Stimulated activated CD4-positive, alpha-beta T cell treated with anti-CD3 and anti-CD28 coated beads, Interleukin-2, amount 100 ng/mL, for 48 hours (primary cell): ENCODE data around the gene CCDC138.

Experiments used
- DNase-seq, 2 donors: peaks; one replicate each; pipeline ENCODE4 v3.0.0-alpha.2; 2020

CCDC138 gene

DNA sequence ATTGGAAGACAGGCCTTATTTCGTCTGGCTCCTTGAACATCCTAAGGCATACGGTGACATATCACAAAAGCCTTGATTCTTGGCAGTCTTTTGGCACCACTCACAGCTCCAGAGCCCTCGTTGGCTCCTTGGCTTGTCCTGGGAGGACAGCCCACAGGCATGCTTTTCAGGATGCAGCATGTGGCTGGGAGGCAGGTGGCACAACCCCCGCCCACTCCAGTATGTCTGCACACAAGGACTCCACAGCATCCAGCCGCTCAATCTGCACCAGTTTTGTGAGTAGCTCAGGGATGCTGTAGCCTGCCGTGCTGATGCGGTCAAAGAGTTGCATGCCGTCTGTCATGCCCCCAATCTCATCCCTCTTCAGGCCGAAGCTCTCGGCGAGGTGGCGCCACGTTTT, 110.2 kb downstream of the CCDC138 start:
- no peak for DNase-seq

DNA sequence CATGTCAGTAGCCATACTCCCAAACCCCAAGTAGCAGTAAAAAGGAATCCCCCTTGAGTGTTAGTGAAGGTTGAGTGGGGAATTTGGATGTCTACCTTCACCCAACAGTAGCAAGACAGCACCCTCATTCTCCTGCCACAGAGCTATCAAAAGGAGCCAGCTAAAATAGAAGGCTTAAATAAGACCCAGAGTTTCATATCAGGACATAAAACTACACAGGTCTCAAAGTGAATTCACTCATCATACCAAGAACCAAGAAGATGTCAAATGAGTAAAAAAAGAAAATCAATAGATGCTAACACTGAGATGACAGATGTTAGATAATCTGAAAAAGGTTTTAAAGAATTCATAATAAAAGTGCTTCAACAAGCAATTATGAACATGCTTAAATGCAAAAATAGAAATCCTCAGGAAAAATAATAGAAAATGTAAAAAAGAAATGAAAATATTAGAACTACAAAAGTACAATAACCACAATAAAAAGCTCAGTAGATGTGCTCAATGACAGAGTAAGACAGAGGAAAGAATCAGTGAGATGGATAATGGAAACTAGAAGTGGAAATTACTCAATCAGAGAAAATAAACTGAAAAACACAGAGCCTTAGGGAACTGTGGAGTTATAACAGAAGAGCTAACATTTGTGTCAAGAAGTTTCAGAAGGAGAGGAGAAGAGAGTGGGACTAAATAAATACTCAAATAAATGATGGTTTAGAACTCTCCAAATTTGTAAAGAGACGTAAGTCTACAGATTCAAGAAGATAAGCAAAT, 111.9 kb downstream of the CCDC138 start:
- DNase-seq, result no peak

DNA sequence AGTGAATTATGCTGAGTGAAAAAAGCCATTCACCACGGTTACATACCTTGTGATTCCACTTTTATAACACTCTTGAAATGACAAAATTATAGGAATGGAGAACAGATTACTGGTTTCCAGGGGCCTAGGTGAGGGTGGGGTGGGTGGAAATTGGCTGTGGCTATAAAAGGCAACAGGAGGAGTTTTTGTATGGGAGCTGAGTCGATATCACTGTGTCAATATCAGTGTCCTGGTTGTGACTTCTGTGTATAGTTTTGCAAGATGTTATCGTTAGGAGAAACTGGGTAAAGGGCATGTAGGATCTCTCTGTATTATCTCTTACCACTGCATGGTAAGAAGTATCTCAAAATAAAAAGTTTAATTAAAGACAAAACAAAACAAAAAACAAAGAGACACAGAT, 118.1 kb downstream of the CCDC138 start:
- no peak for DNase-seq

DNA sequence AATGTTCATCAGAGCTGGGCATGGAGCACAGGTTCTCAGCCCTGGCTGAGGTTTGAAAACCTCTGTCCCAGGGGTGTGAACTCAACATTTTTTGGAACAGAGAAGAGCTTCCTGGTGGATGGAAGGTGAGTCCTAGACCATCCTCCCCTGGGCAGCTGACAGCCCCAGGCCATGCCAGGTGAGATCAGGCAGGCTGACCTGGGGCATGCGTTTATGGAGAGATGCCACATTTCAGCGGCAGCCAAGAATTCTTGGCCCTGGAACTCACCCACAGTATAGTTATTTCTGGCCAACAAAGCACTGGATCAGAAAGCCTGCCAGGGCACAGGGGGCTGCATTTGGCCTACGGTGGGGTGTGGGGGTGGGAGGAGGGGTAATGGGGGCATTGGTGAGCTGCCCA, 118.6 kb downstream of the CCDC138 start:
- no peak for DNase-seq

DNA sequence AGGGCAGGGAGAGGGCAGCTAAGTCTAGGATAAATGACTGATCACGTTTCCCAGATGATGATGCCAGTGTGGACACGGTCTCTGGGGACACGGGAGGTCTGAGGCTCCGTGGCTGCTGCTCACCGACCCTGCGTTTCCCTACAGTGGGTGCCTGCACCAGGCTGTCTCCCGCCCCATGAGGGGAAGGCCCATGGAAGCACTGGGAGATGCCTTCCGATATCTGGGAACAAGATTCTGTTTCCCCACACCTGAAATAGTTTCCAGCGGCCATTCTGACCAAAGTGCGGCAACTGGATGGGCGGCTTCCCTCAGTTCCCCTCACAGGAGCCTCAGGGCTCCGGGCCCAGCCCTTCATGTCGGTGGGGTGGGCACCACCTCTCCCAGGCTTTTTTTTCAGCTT, 119.3 kb downstream of the CCDC138 start:
- no peak for DNase-seq

DNA sequence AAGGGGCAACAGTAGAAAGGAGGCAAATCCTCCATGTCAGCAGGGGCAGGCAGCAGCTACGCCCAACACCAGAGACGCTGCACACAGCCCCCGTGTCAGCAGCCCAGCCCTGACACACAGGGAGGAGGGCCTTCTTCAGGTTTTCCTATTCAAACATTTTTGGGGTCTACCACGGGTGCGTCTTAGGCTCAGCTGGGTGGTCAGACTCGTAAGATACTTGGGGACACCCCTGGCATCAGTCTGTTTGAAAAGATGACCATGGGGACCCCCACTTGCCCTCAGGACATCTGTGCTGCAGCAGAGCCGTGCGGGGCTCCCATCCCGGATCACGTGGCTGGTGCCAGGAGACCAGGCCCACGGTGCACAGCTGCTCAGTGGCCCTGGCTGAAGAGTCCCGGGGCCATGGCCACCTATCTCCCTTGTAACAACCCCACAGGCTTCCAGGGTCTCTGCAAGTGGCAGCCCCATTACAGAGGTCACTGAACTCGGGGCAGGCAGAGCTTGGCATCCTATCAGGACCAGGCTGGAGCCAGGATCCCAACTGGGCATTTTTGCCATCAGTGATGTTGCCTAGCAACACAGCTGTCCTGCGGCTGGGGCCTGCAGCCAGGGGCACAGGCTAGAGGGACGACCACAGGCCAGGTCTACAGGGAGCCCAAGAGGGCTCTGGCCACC, 120.0 kb downstream of the CCDC138 start:
- no peak for DNase-seq

DNA sequence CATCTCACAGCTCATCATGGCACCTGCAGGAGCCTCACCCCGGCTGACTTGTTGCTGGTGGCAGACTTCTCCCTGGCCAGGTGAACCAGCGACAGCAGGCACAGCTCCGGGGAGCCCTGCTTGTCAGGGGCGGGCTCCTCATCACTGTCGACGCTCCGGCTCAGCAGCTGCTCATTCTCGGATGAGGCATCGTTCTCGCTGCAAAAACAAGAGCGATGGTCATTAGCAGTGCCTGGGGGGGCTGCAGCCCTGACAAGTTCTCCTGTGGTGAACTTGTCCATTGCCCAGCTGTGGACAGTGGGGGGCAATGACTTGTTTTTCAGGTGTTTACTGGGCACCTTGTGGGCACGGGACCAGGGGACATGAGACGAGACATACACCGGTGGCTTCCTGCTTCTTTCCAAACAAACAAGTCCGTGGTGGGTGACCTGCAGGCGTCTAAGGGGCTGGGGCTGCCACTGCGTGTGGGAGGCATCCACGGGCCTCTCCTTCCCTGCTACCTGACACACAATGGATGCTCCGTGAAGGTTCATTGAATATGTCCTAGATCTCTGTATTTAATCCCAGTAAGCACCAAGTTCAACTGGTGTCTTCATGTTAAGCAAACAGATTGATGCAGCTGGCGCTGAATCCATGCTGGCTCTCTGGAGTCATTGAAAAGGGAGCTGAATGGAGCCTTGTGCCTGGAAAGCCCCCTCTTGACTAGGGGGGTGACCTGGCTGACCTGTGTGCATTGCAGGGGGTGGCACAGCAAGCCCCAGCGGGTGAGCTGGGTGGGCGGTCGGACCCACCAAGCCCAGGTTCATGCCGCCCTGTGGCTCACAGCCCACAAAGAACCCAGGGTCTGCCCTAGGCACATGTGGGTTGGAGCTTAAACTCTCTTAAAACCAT, 121.5 kb downstream of the CCDC138 start:
- no peak for DNase-seq

DNA sequence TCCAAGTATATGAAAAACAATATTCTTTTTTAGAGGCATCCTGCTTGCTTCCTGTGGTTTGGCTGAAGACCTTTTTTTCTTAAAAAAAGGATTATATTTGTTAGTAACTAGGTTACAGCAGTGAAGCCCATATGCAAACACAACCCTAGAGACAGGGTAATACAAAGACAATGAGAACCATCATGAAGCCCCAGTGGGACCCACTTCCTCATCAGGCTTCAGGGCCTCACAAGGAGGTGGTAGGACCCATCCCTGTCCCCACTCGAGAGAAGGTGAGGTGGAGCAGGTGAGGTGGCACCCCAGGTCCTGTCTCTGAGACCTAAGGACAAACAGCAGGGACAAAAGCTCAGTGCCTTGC, 122.1 kb downstream of the CCDC138 start:
- DNase-seq, result no peak

DNA sequence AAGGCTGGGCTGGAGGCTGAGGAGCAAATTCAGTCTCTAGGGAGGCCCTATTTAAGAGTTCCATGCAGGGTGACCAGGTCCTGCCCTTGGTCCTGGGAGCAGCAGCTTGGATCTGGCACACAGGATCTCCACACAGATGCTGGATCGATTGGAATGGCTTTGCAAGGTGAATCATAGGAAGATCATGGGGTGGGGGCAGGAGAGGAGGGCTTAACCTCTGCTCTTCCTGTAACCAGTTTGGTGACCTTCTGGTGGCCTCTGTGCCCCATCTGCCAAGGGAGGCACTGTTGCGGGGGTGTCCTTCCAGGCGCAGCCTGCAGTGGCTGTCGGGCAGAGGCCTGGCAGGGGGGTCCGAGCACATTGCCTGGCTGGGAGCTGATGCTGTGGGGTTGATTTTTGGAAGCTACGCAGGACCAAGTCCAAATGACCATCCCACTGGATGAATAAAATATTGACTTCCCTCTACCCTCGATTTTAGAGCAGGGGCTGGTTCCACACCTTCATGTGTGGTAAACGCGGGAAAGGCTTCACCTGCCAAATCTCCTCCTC, 122.8 kb downstream of the CCDC138 start:
- DNase-seq, result no peak

DNA sequence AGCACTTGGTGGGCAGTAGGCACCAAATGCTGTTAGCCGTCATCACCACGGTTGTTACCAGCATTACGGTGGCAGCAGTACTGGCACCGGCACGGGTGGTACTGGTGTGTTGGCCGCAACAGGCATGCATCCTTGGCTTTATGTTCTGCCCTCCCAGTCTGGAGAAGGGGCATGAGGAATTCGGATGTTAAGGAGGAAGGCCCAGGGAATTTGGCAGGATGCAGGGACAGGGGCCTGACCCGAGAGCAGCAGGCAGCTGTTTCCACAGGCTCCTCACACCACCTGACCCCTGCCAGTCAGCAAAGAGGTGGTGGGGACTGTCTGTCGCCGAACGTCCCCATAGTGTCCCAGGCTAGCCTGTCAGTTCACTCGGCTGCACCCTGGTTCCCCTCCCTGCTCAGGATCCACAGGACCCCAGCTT, 123.5 kb downstream of the CCDC138 start:
- DNase-seq, result no peak

DNA sequence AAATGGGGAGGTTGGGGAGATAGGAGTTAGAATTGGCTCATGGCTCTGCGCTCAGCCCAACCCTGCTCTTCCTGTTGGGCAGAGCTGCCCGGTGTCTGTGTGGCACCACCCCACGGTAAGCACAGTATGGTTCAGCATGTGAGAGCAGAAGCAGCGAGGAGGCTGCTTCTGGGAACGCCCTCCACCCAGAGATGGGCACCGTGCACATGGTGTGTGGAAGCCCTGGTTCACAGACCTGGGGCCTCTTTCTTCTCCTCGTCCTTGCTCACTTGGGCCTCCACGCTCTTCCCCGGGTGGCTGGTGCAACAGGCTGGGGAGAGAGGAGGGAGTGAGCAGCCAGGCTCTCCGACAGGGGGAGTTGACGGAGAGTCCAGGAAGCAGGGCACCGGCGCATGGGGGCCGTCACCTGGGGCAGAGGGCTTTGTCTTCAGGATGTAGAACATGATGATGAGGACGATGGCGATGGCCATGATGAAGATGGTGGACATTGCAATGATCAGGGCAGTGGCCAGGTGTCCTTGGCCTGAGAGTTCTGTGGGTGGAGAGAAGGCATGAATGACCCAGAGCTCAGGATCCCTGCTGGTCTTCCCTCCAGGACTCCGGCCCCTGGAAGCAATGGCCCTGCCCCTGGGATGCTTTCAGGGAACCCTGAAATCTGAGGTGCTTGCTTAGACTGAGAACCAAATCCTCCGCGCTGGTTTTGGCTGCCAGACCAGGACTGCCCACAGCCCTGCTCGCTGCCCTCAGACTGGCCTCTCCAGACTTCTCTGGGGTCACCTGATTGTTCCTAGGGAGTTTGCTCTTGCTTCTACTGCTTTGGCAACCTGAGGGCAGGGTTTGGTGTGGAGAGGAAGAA, 124.2 kb downstream of the CCDC138 start:
- no peak for DNase-seq

DNA sequence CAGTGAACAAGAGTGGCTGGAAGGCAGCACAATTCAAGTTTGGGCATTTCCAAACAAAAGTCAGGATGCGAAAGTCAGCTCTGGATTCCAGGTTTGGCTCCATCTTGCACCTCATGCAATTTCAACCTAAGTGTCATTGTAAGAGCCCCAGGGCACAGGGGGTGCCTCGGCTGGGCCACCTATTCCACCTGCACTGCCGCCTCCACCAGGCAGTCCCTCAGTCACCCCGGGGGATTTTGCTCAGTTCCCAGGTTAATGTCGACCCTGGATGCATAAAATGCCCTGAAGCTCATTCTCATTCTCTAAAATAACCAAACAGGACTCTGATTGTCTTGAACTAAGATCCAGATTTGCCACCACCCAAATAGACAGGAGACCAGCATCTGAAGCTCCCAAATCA, 124.8 kb downstream of the CCDC138 start:
- no peak for DNase-seq

DNA sequence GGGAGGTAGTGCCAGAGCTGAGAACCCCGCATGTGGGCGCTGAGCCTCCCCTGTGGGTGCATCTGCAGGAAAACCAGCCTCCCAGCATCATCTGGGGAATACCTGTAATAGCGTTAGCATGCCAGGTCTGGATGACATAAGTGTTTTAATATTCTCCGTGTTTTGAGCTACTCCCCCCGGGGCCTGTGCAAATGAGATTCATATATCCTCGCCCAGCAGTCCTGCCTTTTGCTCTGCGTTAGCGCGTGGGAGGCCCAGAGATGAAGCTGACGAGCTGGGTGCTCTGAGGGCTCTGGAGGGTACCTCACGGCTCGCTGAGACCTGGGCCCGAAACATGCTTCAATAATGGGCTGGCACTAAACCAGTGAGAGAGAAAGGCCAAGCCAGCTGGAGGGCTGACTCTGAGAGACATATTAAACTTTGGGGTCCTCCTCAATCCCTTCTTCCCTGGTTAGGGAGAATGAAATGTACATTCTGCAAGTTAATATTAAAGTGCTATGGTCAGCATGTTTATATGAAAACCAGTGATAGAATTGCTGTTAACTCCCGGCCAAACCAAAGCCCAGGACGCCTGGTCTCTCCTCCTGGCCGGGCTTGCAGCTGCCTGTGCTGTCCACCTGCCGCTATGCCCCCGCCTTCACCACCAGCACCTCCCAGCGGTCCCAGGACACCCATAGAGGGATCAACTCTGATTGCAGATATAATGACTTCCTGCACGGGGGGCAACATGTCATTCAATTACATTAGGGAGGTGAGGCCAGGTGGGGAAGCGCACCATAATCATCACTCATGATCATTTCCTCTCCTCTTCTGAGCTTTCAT, 125.4 kb downstream of the CCDC138 start:
- DNase-seq, result no peak

DNA sequence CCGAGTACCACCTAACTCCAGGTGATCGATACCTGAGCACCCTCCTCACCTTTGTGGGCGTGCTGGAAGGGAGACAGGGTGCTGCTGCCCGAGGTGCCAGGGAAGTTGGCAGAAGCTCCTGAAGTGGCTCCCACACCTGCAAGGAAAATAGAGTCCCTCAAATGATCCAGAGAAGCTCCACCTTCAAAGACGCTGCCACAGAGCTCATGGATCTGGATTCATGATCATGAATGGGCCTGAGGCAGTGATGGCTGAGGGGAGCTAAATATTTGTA, 126.0 kb downstream of the CCDC138 start:
- no peak for DNase-seq

DNA sequence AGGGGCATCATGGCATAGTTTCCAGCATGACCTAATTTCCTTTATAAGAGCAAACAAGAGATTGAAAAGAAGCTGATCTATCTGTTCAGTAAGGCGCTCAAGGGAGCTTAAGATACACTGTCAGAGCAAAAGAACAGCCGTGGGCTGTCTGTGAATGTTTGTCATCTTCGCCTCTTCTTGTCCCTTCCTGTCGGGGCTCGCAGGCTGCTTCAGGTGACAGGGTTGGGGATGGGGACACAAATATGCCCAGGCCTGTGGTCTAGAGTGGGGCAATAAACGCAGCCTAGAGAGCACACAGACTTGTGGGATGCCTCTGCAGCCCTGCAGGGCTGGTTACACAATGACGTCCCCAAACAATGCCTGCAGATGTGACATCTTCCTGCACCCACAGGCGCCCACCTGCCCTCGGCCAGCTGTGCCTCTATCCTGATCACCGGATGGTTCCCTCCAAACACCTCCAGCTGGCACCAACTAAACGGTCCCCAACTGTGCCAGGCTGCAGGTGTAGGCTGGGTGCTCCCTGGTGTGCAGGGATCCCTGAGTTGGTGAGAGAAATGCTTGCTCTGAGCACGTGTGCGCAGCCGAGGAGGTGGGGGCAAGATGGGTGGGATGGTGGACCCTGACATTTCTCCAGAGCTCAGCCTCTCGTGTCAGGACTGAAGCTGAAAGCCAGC, 129.7 kb downstream of the CCDC138 start:
- DNase-seq, result no peak

DNA sequence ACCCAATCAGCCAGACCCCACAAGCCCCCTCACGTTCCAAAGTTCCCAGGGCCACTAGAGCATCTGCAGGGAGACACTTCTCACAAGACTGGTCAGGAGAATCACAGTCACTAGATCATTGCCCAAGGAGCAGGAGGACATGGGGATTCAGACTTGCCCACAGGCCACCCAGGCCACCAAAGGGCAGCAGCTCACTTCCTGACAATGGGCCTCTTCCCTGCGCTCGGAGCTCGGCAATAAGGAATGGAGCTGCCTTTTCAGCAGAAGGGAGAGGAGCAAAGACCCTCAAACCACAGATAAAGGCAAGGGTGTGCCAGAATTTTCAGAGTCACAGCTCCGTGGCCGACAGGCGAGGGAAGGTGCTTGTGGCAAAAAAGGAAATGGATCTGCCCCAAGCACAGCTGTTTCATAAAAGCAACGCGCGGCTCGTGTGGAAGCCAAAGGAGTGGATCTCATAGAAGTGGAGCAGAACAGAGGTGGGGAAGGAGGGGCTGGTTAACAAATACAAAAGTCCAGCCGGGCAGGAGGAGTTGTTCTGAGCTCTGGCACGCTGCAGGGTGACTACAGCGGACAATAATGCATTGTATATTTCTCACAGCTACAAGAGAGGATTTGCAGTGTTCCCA, 130.3 kb downstream of the CCDC138 start:
- DNase-seq, result no peak

DNA sequence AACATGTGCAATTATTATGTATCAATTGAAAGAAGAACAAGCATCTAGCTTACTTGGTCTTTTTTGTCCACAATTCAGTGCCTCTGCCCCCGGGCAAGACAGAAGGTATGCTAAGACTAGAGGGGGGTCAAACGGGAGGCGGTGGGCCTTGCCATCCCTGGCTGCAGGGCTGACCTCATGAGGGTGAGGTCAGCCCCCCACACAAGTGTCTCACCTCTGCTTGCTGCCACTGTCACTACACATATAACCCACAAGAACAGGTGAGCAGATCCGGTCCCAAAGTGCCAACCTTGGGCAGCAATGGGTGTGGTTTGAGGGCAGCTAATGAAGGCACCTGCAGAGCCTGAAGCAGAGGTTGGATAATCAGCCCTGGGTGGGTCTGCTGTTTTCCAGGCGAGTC, 131.0 kb downstream of the CCDC138 start:
- no peak for DNase-seq

DNA sequence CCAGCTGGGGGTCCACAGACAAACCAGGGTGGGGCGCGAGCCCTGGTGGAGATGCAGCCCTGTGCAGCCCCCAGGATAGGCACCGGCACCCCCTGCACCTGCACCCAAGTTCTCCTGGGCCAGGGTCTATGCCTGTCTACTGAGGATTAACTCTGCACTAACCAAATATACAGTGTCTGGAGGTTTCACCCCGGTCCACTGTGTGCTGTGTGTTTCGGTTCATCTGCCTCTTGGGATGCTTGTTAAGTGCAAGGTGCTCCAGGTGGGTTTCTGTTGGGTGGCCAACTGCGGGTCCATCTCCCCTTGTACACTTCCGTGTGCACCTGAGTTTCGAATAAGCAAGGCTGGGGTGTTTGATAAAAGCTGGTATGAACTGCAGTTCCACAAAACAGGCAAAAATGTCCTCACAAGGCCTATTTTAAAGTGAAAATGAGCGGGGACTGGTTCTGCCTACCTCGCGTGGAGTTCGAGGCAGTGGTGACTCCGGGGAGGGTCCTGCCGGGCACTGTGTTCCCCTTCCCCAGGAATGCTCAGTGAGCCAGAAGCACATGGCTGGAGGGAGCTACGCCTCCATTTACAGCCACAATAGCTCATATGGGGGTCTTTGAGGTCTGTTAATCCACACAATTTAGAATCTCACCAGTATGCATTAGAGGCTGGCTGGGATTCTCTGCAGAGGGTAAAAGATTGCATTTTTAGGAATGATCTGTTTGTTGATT, 131.7 kb downstream of the CCDC138 start:
- no peak for DNase-seq

DNA sequence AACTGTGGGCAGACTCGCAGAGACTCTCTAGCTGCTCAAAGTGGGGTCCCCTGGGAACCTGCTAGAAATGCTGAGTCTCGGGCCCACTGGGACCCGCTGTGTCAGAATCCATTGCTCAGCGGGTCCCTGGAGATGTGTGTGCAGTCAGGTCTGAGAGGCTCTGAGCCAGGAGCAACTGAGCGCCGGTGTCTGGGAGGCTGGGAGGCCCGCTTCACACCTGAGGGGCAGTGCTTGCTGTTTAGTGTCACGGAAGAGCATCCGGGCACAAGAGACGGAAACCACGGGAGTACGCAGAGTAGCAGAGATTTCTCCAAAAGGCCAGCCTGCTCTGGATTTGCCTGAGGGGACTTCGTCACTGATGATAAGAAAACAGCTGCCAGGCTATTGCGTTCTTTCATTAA, 132.4 kb downstream of the CCDC138 start:
- DNase-seq, result no peak
